HepG2 (cell line): ENCODE measurements around the gene DCAF4. TPM values are rescaled to one million over a fixed set of nuclear protein-coding genes. Genes with fewer than 3 reads are reported as not detected.
A peak's percentile ranks its signal among the peaks of the same experiment; 100 is the strongest.

ENCODE experiments used
- ATAC-seq: fragments of 200-7000 bp; cut with Tn5 transposase; 3 replicates; pipeline ENCODE4 v1.9.1; 2020; ENCODE audit warnings: mild to moderate bottlenecking, moderate library complexity
- BruUV-seq: library from RNA; stranded (reverse); fragments of 400-500 nt; replicated peaks from 2 replicates; lab custom pipeline; 2021; lab: Mats Ljungman, UMichigan
- CTCF ChIA-PET: fragments of 300-600 bp; formaldehyde crosslinking; extraction: SDS; loops from one replicate; lab custom pipeline; 2021; ENCODE audit warnings: low total read pairs, inconsistent platforms, low intra/inter-chr PET ratio; lab: Yijun Ruan, JAX
- POLR2A ChIA-PET: fragments of 350-600 bp; sonication (Branson Sonifier 250); formaldehyde crosslinking; loops from one replicate; lab custom pipeline; 2020; ENCODE audit warnings: antibody characterized with exemption, inconsistent platforms; lab: Yijun Ruan, JAX
- DNase-seq: peaks from one replicate; pipeline ENCODE4 v3.0.0-alpha.2; 2015; ENCODE audit warnings: low spot score
- FAIRE-seq: peaks from 3 replicates; lab custom pipeline; 2011; peaks lifted over from hg19 to GRCh38; lab: Jason Lieb, UNC
- H2AFZ ChIP-seq: one replicate; pipeline ENCODE4 v1.6.1; 2011; ENCODE audit warnings: low read length, inconsistent platforms
- H3K27ac ChIP-seq: fragments of 300-600 bp; 3 replicates; pipeline ENCODE4 v1.8.0; 2011; ENCODE audit warnings: mixed run types, mild to moderate bottlenecking, mixed read lengths, low read length, inconsistent platforms; ENCODE audit not compliant: insufficient read depth; ENCODE audit errors: extremely low read length
- H3K27me3 ChIP-seq, 2 experiments: fragments of 200-600 bp in 1 of 2; 2 replicates in 1 of 2; 3 replicates in 1 of 2; pipeline versions ENCODE4 v1.6.0 to v1.8.0; 2011; ENCODE audit warnings: low read length in 2 of 2, mild to moderate bottlenecking in 2 of 2, moderate library complexity in 2 of 2, inconsistent platforms in 1 of 2; ENCODE audit not compliant: insufficient read depth in 2 of 2, control insufficient read depth in 1 of 2
- H3K36me3 ChIP-seq, 2 experiments: fragments of 200-600 bp in 1 of 2; replicated peaks in 1 of 2; 2 replicates in 1 of 2; 3 replicates in 1 of 2; pipeline versions ENCODE4 v1.5.1 to v1.8.0; 2011; ENCODE audit warnings: low read length in 2 of 2, inconsistent platforms in 1 of 2; ENCODE audit not compliant: insufficient read depth in 2 of 2, control insufficient read depth in 1 of 2
- H3K4me1 ChIP-seq: 2 replicates; pipeline ENCODE4 v1.5.1; 2012; ENCODE audit warnings: low read length, inconsistent platforms; ENCODE audit not compliant: insufficient read depth
- H3K4me2 ChIP-seq: 2 replicates; pipeline ENCODE4 v1.6.0; 2011; ENCODE audit warnings: low read depth, low read length, inconsistent platforms
- H3K4me3 ChIP-seq, 3 experiments: fragments of 200-600 bp in 1 of 3; sonication (generic), shearing (Covaris generic) in 1 of 3; replicated peaks in 1 of 3; 2 replicates each; pipeline ENCODE4 v1.5.1; 2011 to 2016; ENCODE audit warnings: low read length in 3 of 3, inconsistent platforms in 2 of 3, low read depth in 2 of 3, mild to moderate bottlenecking in 2 of 3, control low read depth in 1 of 3, mixed read lengths in 1 of 3; ENCODE audit not compliant: insufficient read depth in 1 of 3
- H3K79me2 ChIP-seq: one replicate; pipeline ENCODE4 v1.6.1; 2011; ENCODE audit warnings: low read length, inconsistent platforms; ENCODE audit not compliant: insufficient read depth
- H3K9ac ChIP-seq: 2 replicates; pipeline ENCODE4 v1.6.0; 2011; ENCODE audit warnings: mild to moderate bottlenecking, low read depth, low read length, inconsistent platforms; ENCODE audit not compliant: insufficient read depth
- H3K9me3 ChIP-seq: 2 replicates; pipeline ENCODE4 v1.5.1; 2012; ENCODE audit warnings: mild to moderate bottlenecking, low read length
- H4K20me1 ChIP-seq: 2 replicates; pipeline ENCODE4 v1.6.0; 2011; ENCODE audit warnings: inconsistent platforms, mild to moderate bottlenecking, low read length, moderate library complexity; ENCODE audit not compliant: insufficient read depth
- ARID2 ChIP-seq: sonication (generic); formaldehyde crosslinking; IDR thresholded peaks from 2 replicates; pipeline ENCODE4 v1.8.1; 2022; ENCODE audit warnings: mild to moderate bottlenecking, missing genetic modification reagents, borderline replicate concordance
- CAMTA2 ChIP-seq: sonication (generic); formaldehyde crosslinking; IDR thresholded peaks from 2 replicates; pipeline ENCODE4 v1.4.0; 2020; ENCODE audit warnings: mild to moderate bottlenecking, missing genetic modification reagents, borderline replicate concordance
- CC2D1A ChIP-seq: sonication (generic); formaldehyde crosslinking; IDR thresholded peaks from 2 replicates; pipeline ENCODE4 v1.8.1; 2023; ENCODE audit warnings: mild to moderate bottlenecking, missing genetic modification reagents
- HNF4G ChIP-seq, 2 experiments: sonication (generic) in 1 of 2; formaldehyde crosslinking in 1 of 2; IDR thresholded peaks; 2 replicates each; pipeline versions ENCODE4 v1.4.0 to v1.6.1; 2011 to 2020; ENCODE audit warnings: borderline replicate concordance in 2 of 2, low read depth in 2 of 2, mild to moderate bottlenecking in 2 of 2, low read length in 1 of 2, missing genetic modification reagents in 1 of 2, moderate library complexity in 1 of 2
- HOXA7 ChIP-seq: sonication (generic); formaldehyde crosslinking; IDR thresholded peaks from 2 replicates; pipeline ENCODE4 v1.8.1; 2022; ENCODE audit warnings: mild to moderate bottlenecking, missing genetic modification reagents, moderate library complexity
- MAX ChIP-seq: IDR thresholded peaks from 2 replicates; pipeline ENCODE4 v1.6.1; 2012; ENCODE audit warnings: inconsistent platforms
- NBN ChIP-seq: fragments of 450-650 bp; conservative IDR thresholded peaks from 2 replicates; pipeline ENCODE4 v1.6.1; 2017
- NFYB ChIP-seq: sonication (generic); formaldehyde crosslinking; IDR thresholded peaks from 2 replicates; pipeline ENCODE4 v1.4.0; 2020; ENCODE audit warnings: missing genetic modification reagents
- NR2F2 ChIP-seq: IDR thresholded peaks from 2 replicates; pipeline ENCODE4 v1.6.1; 2012; ENCODE audit warnings: low read depth, inconsistent platforms, borderline replicate concordance
- RFX1 ChIP-seq: fragments of 450-650 bp; IDR thresholded peaks from 2 replicates; pipeline ENCODE4 v1.6.1; 2017
- ZBTB42 ChIP-seq: sonication (generic); formaldehyde crosslinking; IDR thresholded peaks from 2 replicates; pipeline ENCODE4 v1.5.0; 2020; ENCODE audit warnings: mild to moderate bottlenecking, missing genetic modification reagents
- ZNF101 ChIP-seq: sonication (generic); formaldehyde crosslinking; IDR thresholded peaks from 2 replicates; pipeline ENCODE4 v1.4.0; 2020; ENCODE audit warnings: mild to moderate bottlenecking, low read depth, missing genetic modification reagents, borderline replicate concordance
- ZNF251 ChIP-seq: sonication (generic); formaldehyde crosslinking; IDR thresholded peaks from 2 replicates; pipeline ENCODE4 v1.9.0; 2021; ENCODE audit warnings: mild to moderate bottlenecking, missing genetic modification reagents
- ZNF337 ChIP-seq: sonication (generic); formaldehyde crosslinking; IDR thresholded peaks from 2 replicates; pipeline ENCODE4 v1.5.1; 2020; ENCODE audit warnings: missing genetic modification reagents, low read depth, mild to moderate bottlenecking, borderline replicate concordance
- WGBS: methylation state at CpG from one replicate; pipeline ENCODE4 v1.1.6; 2017; ENCODE audit warnings: low lambda C conversion rate; 5-methylcytosine and 5-hydroxymethylcytosine counted together
- in situ Hi-C: cut with HindIII; loops from 2 replicates; pipeline ENCODE4 v1.10.0; 2017; ENCODE audit warnings: low pct_unique_long_range_greater_than_20kb; ENCODE audit not compliant: extremely low pct_ligation_motif_present
- intact Hi-C: fragments of 100-400 bp; cut with micrococcal nuclease; formaldehyde crosslinking; loops from one replicate; pipeline ENCODE4 v1.10.0; 2022; ENCODE audit not compliant: unreplicated experiment
- polyA plus RNA-seq, 8 experiments: library from polyadenylated mRNA; depleted of rRNA in 3 of 8; stranded (reverse) in 7 of 8; unstranded in 1 of 8; fragments of >200 nt; fragmentation: Illumina TruSeq in 4 of 8; extraction: Trizol in 4 of 8; gene quantifications; 2 replicates each; pipeline versions ENCODE4 v1.2.1 to v1.2.3, GENCODE V29; 2011 to 2016; ENCODE audit warnings: low read depth in 4 of 8, missing spikeins in 1 of 8, mixed read lengths in 1 of 8; ENCODE audit not compliant: insufficient read depth in 1 of 8
- total RNA-seq, 5 experiments: library from RNA; depleted of rRNA; stranded (reverse); fragments of >200 nt; fragmentation: Illumina TruSeq; extraction: Trizol; gene quantifications; 2 replicates each; pipeline ENCODE4 v1.2.3, GENCODE V29; 2016; ENCODE audit warnings: low read depth in 1 of 5
- TF ChIP-seq, protein P1 (sequence below): sonication (generic); formaldehyde crosslinking; IDR thresholded peaks from 2 replicates; pipeline ENCODE4 v1.9.0; 2022; ENCODE audit warnings: low read depth, missing genetic modification reagents

DCAF4 gene
- total and polyA plus RNA-seq, 2 of the 13 experiments (the other 11 are each of a cell fraction or from before 2014, with no cell fraction given), result 18.8 to 21.1 TPM

DNA sequence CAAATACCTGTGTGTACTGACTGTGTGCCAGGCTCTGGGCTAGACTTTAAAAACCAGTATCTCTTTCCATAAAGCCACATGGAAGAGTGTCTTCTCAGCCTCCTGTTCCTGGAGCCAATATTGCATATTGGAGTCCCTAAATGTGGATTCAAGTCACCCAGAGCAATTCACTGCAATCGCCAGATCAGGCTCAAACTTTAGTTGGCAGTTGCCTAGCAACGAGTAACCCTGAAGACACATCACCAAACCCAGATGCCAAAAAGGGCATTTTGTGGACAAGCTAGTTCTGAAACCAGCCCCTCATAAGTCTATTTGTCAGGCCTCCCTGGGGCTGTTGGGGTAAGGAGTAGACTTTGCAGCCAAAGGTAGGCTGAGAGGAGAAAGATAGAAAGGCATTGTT lies 46.1 kb upstream of the DCAF4 start:
- no TSS peak for BruUV-seq
- Histone ChIP-seq H2AFZ (no peak overlapping the region), H3K9ac (no peak overlapping the region), H3K9me3 (no peaks in the 10 kb centered on the region), H3K4me1 (no peaks in the 10 kb centered on the region), H3K27ac (no peak overlapping the region), H3K36me3 (no peaks in the 10 kb centered on the region), H3K4me2 (no peak overlapping the region), H4K20me1 (no peaks in the 10 kb centered on the region), H3K79me2 (no peaks in the 10 kb centered on the region), H3K4me3 (no peak overlapping the region), H3K27me3 (peaks cover 3 to 6% of the 10 kb centered on the region in 2 experiments; a peak in 3 of 5 replicates)
- in situ Hi-C loops (no loop called here), intact Hi-C loops (no loop called here)
- TF ChIP-seq RFX1 (peak; percentile 11; the same call in 1 of the 2 replicates), CAMTA2 (CRISPR knock-in tag) (no peak)
- ATAC-seq, result no peak
- 0% methylated on average over 2 of the region's 2 CpGs for WGBS
- DNase-seq, result no peak
- ChIA-PET POLR2A (no interaction called here), CTCF (no interaction called here)
- FAIRE-seq, result no peak

GRCh38 chr14:72880820-72881219 lies 45.4 kb upstream of the DCAF4 start:
- no peak for ATAC-seq
- no peak for DNase-seq
- H3K4me2 ChIP-seq, result no peak overlapping the region
- no peaks in the 10 kb centered on the region for H3K9me3 ChIP-seq
- H3K4me3 ChIP-seq, result no peak overlapping the region
- 17% methylated on average over 1 of the region's 2 CpGs for WGBS
- in situ Hi-C loops, result no loop called here
- H2AFZ ChIP-seq, result no peak overlapping the region
- no peaks in the 10 kb centered on the region for H4K20me1 ChIP-seq
- no peak for FAIRE-seq
- peaks cover 3 to 6% of the 10 kb centered on the region in 2 experiments; a peak in 3 of 5 replicates for H3K27me3 ChIP-seq
- H3K9ac ChIP-seq, result no peak overlapping the region
- ChIA-PET CTCF (no interaction called here), POLR2A (no interaction called here)
- H3K79me2 ChIP-seq, result no peaks in the 10 kb centered on the region
- no TSS peak for BruUV-seq
- no peaks in the 10 kb centered on the region for H3K4me1 ChIP-seq
- H3K27ac ChIP-seq, result no peak overlapping the region
- H3K36me3 ChIP-seq, result no peaks in the 10 kb centered on the region
- intact Hi-C loops, result no loop called here
- TF ChIP-seq NFYB (CRISPR knock-in tag) (no peak), ZBTB42 (CRISPR knock-in tag) (no peak), NBN (no peak), HOXA7 (no peak), ZNF101 (CRISPR knock-in tag) (no peak), ZNF251 (no peak), CC2D1A (no peak), ARID2 (CRISPR knock-in tag) (no peak), MAX (no peak), NR2F2 (no peak), HNF4G (IDR thresholded peaks at IDR 0.05; ENCODE audit: borderline replicate concordance, low read depth, low read length) (no peak), HNF4G (CRISPR knock-in tag; IDR thresholded peaks at IDR 0.05; ENCODE audit: borderline replicate concordance, low read depth) (no peak), ZNF337 (no peak)
- TF ChIP-seq, protein P1, sequence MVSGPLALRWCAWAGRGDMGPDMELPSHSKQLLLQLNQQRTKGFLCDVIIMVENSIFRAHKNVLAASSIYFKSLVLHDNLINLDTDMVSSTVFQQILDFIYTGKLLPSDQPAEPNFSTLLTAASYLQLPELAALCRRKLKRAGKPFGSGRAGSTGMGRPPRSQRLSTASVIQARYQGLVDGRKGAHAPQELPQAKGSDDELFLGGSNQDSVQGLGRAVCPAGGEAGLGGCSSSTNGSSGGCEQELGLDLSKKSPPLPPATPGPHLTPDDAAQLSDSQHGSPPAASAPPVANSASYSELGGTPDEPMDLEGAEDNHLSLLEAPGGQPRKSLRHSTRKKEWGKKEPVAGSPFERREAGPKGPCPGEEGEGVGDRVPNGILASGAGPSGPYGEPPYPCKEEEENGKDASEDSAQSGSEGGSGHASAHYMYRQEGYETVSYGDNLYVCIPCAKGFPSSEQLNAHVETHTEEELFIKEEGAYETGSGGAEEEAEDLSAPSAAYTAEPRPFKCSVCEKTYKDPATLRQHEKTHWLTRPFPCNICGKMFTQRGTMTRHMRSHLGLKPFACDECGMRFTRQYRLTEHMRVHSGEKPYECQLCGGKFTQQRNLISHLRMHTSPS (CRISPR knock-in tag), result no peak
